HepG2 (cell line): ENCODE results near the gene GJA9. TPM values are rescaled to one million over a fixed set of nuclear protein-coding genes. Genes with fewer than 3 reads are reported as not detected.

Experiments
- ATAC-seq: fragments of 200-7000 bp; cut with Tn5 transposase; 3 replicates; pipeline ENCODE4 v1.9.1; 2020; ENCODE audit warnings: mild to moderate bottlenecking, moderate library complexity
- BruUV-seq: library from RNA; stranded (reverse); fragments of 400-500 nt; replicated peaks from 2 replicates; lab custom pipeline; 2021; lab: Mats Ljungman, UMichigan
- CTCF ChIA-PET: fragments of 300-600 bp; formaldehyde crosslinking; extraction: SDS; loops from one replicate; lab custom pipeline; 2021; ENCODE audit warnings: low total read pairs, inconsistent platforms, low intra/inter-chr PET ratio; lab: Yijun Ruan, JAX
- POLR2A ChIA-PET: fragments of 350-600 bp; sonication (Branson Sonifier 250); formaldehyde crosslinking; loops from one replicate; lab custom pipeline; 2020; ENCODE audit warnings: antibody characterized with exemption, inconsistent platforms; lab: Yijun Ruan, JAX
- DNase-seq: peaks from one replicate; pipeline ENCODE4 v3.0.0-alpha.2; 2015; ENCODE audit warnings: low spot score
- FAIRE-seq: peaks from 3 replicates; lab custom pipeline; 2011; peaks lifted over from hg19 to GRCh38; lab: Jason Lieb, UNC
- H2AFZ ChIP-seq: one replicate; pipeline ENCODE4 v1.6.1; 2011; ENCODE audit warnings: low read length, inconsistent platforms
- H3K27ac ChIP-seq: fragments of 300-600 bp; 3 replicates; pipeline ENCODE4 v1.8.0; 2011; ENCODE audit warnings: mixed run types, mild to moderate bottlenecking, mixed read lengths, low read length, inconsistent platforms; ENCODE audit not compliant: insufficient read depth; ENCODE audit errors: extremely low read length
- H3K27me3 ChIP-seq, 2 experiments: fragments of 200-600 bp in 1 of 2; 2 replicates in 1 of 2; 3 replicates in 1 of 2; pipeline versions ENCODE4 v1.6.0 to v1.8.0; 2011; ENCODE audit warnings: low read length in 2 of 2, mild to moderate bottlenecking in 2 of 2, moderate library complexity in 2 of 2, inconsistent platforms in 1 of 2; ENCODE audit not compliant: insufficient read depth in 2 of 2, control insufficient read depth in 1 of 2
- H3K36me3 ChIP-seq, 2 experiments: fragments of 200-600 bp in 1 of 2; replicated peaks in 1 of 2; 2 replicates in 1 of 2; 3 replicates in 1 of 2; pipeline versions ENCODE4 v1.5.1 to v1.8.0; 2011; ENCODE audit warnings: low read length in 2 of 2, inconsistent platforms in 1 of 2; ENCODE audit not compliant: insufficient read depth in 2 of 2, control insufficient read depth in 1 of 2
- H3K4me1 ChIP-seq: 2 replicates; pipeline ENCODE4 v1.5.1; 2012; ENCODE audit warnings: low read length, inconsistent platforms; ENCODE audit not compliant: insufficient read depth
- H3K4me2 ChIP-seq: 2 replicates; pipeline ENCODE4 v1.6.0; 2011; ENCODE audit warnings: low read depth, low read length, inconsistent platforms
- H3K4me3 ChIP-seq, 3 experiments: fragments of 200-600 bp in 1 of 3; sonication (generic), shearing (Covaris generic) in 1 of 3; replicated peaks in 1 of 3; 2 replicates each; pipeline ENCODE4 v1.5.1; 2011 to 2016; ENCODE audit warnings: low read length in 3 of 3, inconsistent platforms in 2 of 3, low read depth in 2 of 3, mild to moderate bottlenecking in 2 of 3, control low read depth in 1 of 3, mixed read lengths in 1 of 3; ENCODE audit not compliant: insufficient read depth in 1 of 3
- H3K79me2 ChIP-seq: one replicate; pipeline ENCODE4 v1.6.1; 2011; ENCODE audit warnings: low read length, inconsistent platforms; ENCODE audit not compliant: insufficient read depth
- H3K9ac ChIP-seq: 2 replicates; pipeline ENCODE4 v1.6.0; 2011; ENCODE audit warnings: mild to moderate bottlenecking, low read depth, low read length, inconsistent platforms; ENCODE audit not compliant: insufficient read depth
- H3K9me3 ChIP-seq: 2 replicates; pipeline ENCODE4 v1.5.1; 2012; ENCODE audit warnings: mild to moderate bottlenecking, low read length
- H4K20me1 ChIP-seq: 2 replicates; pipeline ENCODE4 v1.6.0; 2011; ENCODE audit warnings: inconsistent platforms, mild to moderate bottlenecking, low read length, moderate library complexity; ENCODE audit not compliant: insufficient read depth
- CENPX ChIP-seq: sonication (generic); formaldehyde crosslinking; IDR thresholded peaks from 2 replicates; pipeline ENCODE4 v1.9.0; 2021; ENCODE audit warnings: mild to moderate bottlenecking, missing genetic modification reagents, moderate library complexity
- HNRNPK ChIP-seq: fragments of 200-400 bp; formaldehyde crosslinking; IDR thresholded peaks from 2 replicates; pipeline ENCODE4 v1.6.1; 2018; ENCODE audit warnings: low read length, low read depth, moderate library complexity, mild to moderate bottlenecking; ENCODE audit not compliant: poor library complexity, severe bottlenecking
- MIER2 ChIP-seq: IDR thresholded peaks from 2 replicates; pipeline ENCODE4 v1.6.1; 2016; ENCODE audit warnings: missing biosample characterization, missing genetic modification reagents
- NR2F2 ChIP-seq: IDR thresholded peaks from 2 replicates; pipeline ENCODE4 v1.6.1; 2012; ENCODE audit warnings: low read depth, inconsistent platforms, borderline replicate concordance
- POLR2A ChIP-seq, 2 experiments: IDR thresholded peaks; 2 replicates each; pipeline ENCODE4 v1.6.1; 2011; ENCODE audit warnings: low read depth in 2 of 2, low read length in 2 of 2, mild to moderate bottlenecking in 1 of 2, moderate library complexity in 1 of 2; ENCODE audit not compliant: insufficient read depth in 1 of 2
- SIX1 ChIP-seq: sonication (generic); formaldehyde crosslinking; IDR thresholded peaks from 2 replicates; pipeline ENCODE4 v1.4.0; 2020; ENCODE audit warnings: missing genetic modification reagents, borderline replicate concordance
- SMAD1 ChIP-seq: sonication (generic); formaldehyde crosslinking; IDR thresholded peaks from 2 replicates; pipeline ENCODE4 v1.4.0; 2020; ENCODE audit warnings: missing genetic modification reagents, low read depth, mild to moderate bottlenecking, borderline replicate concordance
- TARDBP ChIP-seq: sonication (generic); formaldehyde crosslinking; IDR thresholded peaks from 2 replicates; pipeline ENCODE4 v1.8.0; 2022; ENCODE audit warnings: mild to moderate bottlenecking, missing genetic modification reagents
- U2AF2 ChIP-seq: fragments of 200-400 bp; formaldehyde crosslinking; IDR thresholded peaks from 2 replicates; pipeline ENCODE4 v1.6.1; 2017; ENCODE audit warnings: low read depth, mild to moderate bottlenecking, low read length
- ZFP41 ChIP-seq: sonication (generic); formaldehyde crosslinking; IDR thresholded peaks from 2 replicates; pipeline ENCODE4 v1.4.0; 2020; ENCODE audit warnings: mild to moderate bottlenecking, missing genetic modification reagents, borderline replicate concordance
- ZMYM3 ChIP-seq: sonication (generic); formaldehyde crosslinking; IDR thresholded peaks from 2 replicates; pipeline ENCODE4 v1.5.1; 2020; ENCODE audit warnings: mild to moderate bottlenecking, missing genetic modification reagents
- ZNF234 ChIP-seq: sonication (generic); formaldehyde crosslinking; conservative IDR thresholded peaks from 2 replicates; pipeline ENCODE4 v1.5.1; 2020; ENCODE audit warnings: mild to moderate bottlenecking, missing genetic modification reagents
- ZNF34 ChIP-seq: sonication (generic); formaldehyde crosslinking; IDR thresholded peaks from 2 replicates; pipeline ENCODE4 v1.4.0; 2020; ENCODE audit warnings: mild to moderate bottlenecking, missing genetic modification reagents, borderline replicate concordance
- ZNF562 ChIP-seq: sonication (generic); formaldehyde crosslinking; IDR thresholded peaks from 2 replicates; pipeline ENCODE4 v1.8.0; 2022; ENCODE audit warnings: missing genetic modification reagents, borderline replicate concordance
- WGBS: methylation state at CpG from one replicate; pipeline ENCODE4 v1.1.6; 2017; ENCODE audit warnings: low lambda C conversion rate; 5-methylcytosine and 5-hydroxymethylcytosine counted together
- in situ Hi-C: cut with HindIII; loops from 2 replicates; pipeline ENCODE4 v1.10.0; 2017; ENCODE audit warnings: low pct_unique_long_range_greater_than_20kb; ENCODE audit not compliant: extremely low pct_ligation_motif_present
- intact Hi-C: fragments of 100-400 bp; cut with micrococcal nuclease; formaldehyde crosslinking; loops from one replicate; pipeline ENCODE4 v1.10.0; 2022; ENCODE audit not compliant: unreplicated experiment
- polyA plus RNA-seq, 8 experiments: library from polyadenylated mRNA; depleted of rRNA in 3 of 8; stranded (reverse) in 7 of 8; unstranded in 1 of 8; fragments of >200 nt; fragmentation: Illumina TruSeq in 4 of 8; extraction: Trizol in 4 of 8; gene quantifications; 2 replicates each; pipeline versions ENCODE4 v1.2.1 to v1.2.3, GENCODE V29; 2011 to 2016; ENCODE audit warnings: low read depth in 4 of 8, missing spikeins in 1 of 8, mixed read lengths in 1 of 8; ENCODE audit not compliant: insufficient read depth in 1 of 8
- total RNA-seq, 5 experiments: library from RNA; depleted of rRNA; stranded (reverse); fragments of >200 nt; fragmentation: Illumina TruSeq; extraction: Trizol; gene quantifications; 2 replicates each; pipeline ENCODE4 v1.2.3, GENCODE V29; 2016; ENCODE audit warnings: low read depth in 1 of 5
- TF ChIP-seq, protein P1 (sequence below): sonication (generic); formaldehyde crosslinking; IDR thresholded peaks from 2 replicates; pipeline ENCODE4 v1.4.0; 2020; ENCODE audit warnings: missing genetic modification reagents

GJA9 gene
- total and polyA plus RNA-seq, 2 of the 13 experiments (the other 11 are each of a cell fraction or from before 2014, with no cell fraction given): 0.08 to 0.13 TPM

DNA sequence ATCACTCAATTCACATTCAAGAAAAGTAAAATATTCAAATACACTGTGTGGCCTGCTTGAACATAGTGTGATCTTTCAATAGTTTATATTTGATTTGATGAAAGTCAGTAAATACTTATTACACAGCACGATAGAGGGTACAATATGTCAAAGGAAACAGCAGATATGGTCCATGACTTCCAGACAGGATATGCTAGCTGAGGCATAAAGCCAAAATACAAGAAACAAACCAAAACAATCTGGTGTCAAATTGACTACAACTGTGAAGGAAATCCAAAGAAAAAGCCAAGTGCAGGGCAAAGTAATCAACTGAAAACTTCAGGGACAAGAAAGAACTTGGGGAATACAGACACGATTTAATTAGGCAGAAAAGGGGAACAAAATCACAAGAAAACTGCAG lies 41.1 kb downstream of the GJA9 start:
- CTCF ChIA-PET: no interaction called here
- intact Hi-C loops: no loop called here
- Histone ChIP-seq H3K9ac (no peak overlapping the region), H3K4me1 (no peaks in the 10 kb centered on the region), H3K9me3 (no peaks in the 10 kb centered on the region), H3K4me3 (no peak overlapping the region), H3K36me3 (peaks cover 8 to 44% of the 10 kb centered on the region in 2 experiments), H3K27ac (no peak overlapping the region), H3K27me3 (no peaks in the 10 kb centered on the region; a peak in 1 of 5 replicates), H4K20me1 (no peaks in the 10 kb centered on the region), H2AFZ (no peak overlapping the region), H3K79me2 (no peaks in the 10 kb centered on the region), H3K4me2 (no peak overlapping the region)
- WGBS: 96% methylated on average over 2 of the region's 2 CpGs
- BruUV-seq: no TSS peak
- in situ Hi-C loops: no loop called here
- no peak for FAIRE-seq
- no peak for ATAC-seq
- POLR2A ChIA-PET: no interaction called here
- no peak for TF ChIP-seq ZNF234 (CRISPR knock-in tag)
- TF ChIP-seq SMAD1: no peak
- TF ChIP-seq, protein P1, sequence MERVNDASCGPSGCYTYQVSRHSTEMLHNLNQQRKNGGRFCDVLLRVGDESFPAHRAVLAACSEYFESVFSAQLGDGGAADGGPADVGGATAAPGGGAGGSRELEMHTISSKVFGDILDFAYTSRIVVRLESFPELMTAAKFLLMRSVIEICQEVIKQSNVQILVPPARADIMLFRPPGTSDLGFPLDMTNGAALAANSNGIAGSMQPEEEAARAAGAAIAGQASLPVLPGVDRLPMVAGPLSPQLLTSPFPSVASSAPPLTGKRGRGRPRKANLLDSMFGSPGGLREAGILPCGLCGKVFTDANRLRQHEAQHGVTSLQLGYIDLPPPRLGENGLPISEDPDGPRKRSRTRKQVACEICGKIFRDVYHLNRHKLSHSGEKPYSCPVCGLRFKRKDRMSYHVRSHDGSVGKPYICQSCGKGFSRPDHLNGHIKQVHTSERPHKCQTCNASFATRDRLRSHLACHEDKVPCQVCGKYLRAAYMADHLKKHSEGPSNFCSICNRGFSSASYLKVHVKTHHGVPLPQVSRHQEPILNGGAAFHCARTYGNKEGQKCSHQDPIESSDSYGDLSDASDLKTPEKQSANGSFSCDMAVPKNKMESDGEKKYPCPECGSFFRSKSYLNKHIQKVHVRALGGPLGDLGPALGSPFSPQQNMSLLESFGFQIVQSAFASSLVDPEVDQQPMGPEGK (CRISPR knock-in tag): no peak
- no peak for DNase-seq

DNA sequence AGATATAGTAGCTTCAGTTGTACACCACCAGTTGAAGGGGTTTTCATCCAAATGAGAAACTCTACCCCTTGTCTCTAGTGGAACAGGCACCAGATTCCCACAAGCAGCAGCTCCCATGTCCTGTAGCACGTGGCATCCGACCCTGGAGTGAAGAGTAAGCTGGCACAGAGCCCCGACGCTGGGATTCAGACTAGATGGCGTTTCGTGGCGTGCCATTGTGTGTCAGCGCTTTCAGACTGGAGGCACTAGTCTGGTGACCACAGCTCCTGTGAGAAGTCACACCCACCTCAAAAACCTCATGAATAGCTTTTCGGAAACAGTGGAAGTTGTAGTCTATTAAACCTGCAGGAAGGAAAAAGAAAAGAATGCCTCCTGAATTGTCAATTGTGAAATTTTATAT lies 42.0 kb downstream of the GJA9 start:
- ChIA-PET POLR2A (no interaction called here), CTCF (no interaction called here)
- no peak overlapping the region for H3K27ac ChIP-seq
- FAIRE-seq (no peak), DNase-seq (no peak), ATAC-seq (no peak)
- H3K9ac ChIP-seq: no peak overlapping the region
- no peaks in the 10 kb centered on the region; a peak in 1 of 5 replicates for H3K27me3 ChIP-seq
- H3K79me2 ChIP-seq: no peaks in the 10 kb centered on the region
- H3K4me3 ChIP-seq: no peak overlapping the region
- no peaks in the 10 kb centered on the region for H4K20me1 ChIP-seq
- H3K4me2 ChIP-seq: no peak overlapping the region
- no TSS peak for BruUV-seq
- no peaks in the 10 kb centered on the region for H3K4me1 ChIP-seq
- intact Hi-C loops (loop anchor here (5.0 kb wide), 2 partner anchors 253 to 802 kb away; no protein-coding TSS in a partner anchor), in situ Hi-C loops (no loop called here)
- no peak for TF ChIP-seq CENPX (CRISPR knock-in tag)
- no peak for TF ChIP-seq NR2F2
- no peak for TF ChIP-seq ZNF234 (CRISPR knock-in tag)
- no peak for TF ChIP-seq ZMYM3
- TF ChIP-seq ZNF562 (CRISPR knock-in tag): no peak
- TF ChIP-seq TARDBP (CRISPR knock-in tag): no peak
- TF ChIP-seq ZNF34 (CRISPR knock-in tag): no peak
- TF ChIP-seq U2AF2: no peak
- no peak for TF ChIP-seq HNRNPK
- TF ChIP-seq ZFP41 (CRISPR knock-in tag): no peak
- TF ChIP-seq MIER2: no peak
- no peak for TF ChIP-seq POLR2A (IDR thresholded peaks at IDR 0.05; ENCODE audit: insufficient read depth in 1 of 2, low read depth in 2 of 2, low read length in 2 of 2)
- no peak for TF ChIP-seq SIX1 (CRISPR knock-in tag)
- peaks cover 8 to 40% of the 10 kb centered on the region in 2 experiments for H3K36me3 ChIP-seq
- WGBS: 97% methylated on average over 9 of the region's 9 CpGs
- H2AFZ ChIP-seq: no peak overlapping the region
- no peaks in the 10 kb centered on the region for H3K9me3 ChIP-seq
